A549 (cell line): ENCODE measurements around the gene AXIN2.

Source experiments
- CEBPB ChIP-seq, 2 experiments: fragments of >200 bp in 1 of 2; sonication (Bioruptor Twin) in 1 of 2; formaldehyde crosslinking in 1 of 2; IDR thresholded peaks; 2 replicates each; pipeline ENCODE4 v1.6.1; 2012 to 2016
- CTCF ChIP-seq: fragments of >200 bp; sonication (Bioruptor Twin); formaldehyde crosslinking; IDR thresholded peaks from 3 replicates; pipeline ENCODE4 v1.5.1; 2016
- EHMT2 ChIP-seq: fragments of 200-600 bp; sonication (generic); IDR thresholded peaks from 2 replicates; pipeline ENCODE4 v1.6.1; 2016; ENCODE audit warnings: antibody characterized with exemption, low read depth, mild to moderate bottlenecking, moderate library complexity
- HDAC2 ChIP-seq: fragments of 200-600 bp; sonication (generic); IDR thresholded peaks from 2 replicates; pipeline ENCODE4 v1.6.1; 2016
- MAFK ChIP-seq: fragments of 450-650 bp; IDR thresholded peaks from 2 replicates; pipeline ENCODE4 v1.6.1; 2014; ENCODE audit not compliant: partially characterized antibody
- PHF8 ChIP-seq: fragments of 200-600 bp; sonication (generic); IDR thresholded peaks from 2 replicates; pipeline ENCODE4 v1.6.1; 2016; ENCODE audit warnings: low read depth, mild to moderate bottlenecking, antibody characterized with exemption, moderate library complexity, borderline replicate concordance
- POLR2A ChIP-seq: IDR thresholded peaks from 2 replicates; pipeline ENCODE4 v1.6.1; 2012; ENCODE audit warnings: mild to moderate bottlenecking, low read length
- RCOR1 ChIP-seq: fragments of 150-350 bp; IDR thresholded peaks from 2 replicates; pipeline ENCODE4 v1.6.1; 2014; ENCODE audit warnings: antibody characterized with exemption, low read length, low read depth
- TP53 ChIP-seq: fragments of 250-450 bp; sonication (Bioruptor Pico); IDR thresholded peaks from 2 replicates; pipeline ENCODE4 v1.5.0; 2021; ENCODE audit warnings: mild to moderate bottlenecking, moderate library complexity
- USF2 ChIP-seq: fragments of 450-650 bp; IDR thresholded peaks from 2 replicates; pipeline ENCODE4 v1.6.1; 2014; ENCODE audit warnings: antibody characterized with exemption

GRCh38 chr17:65601881-65602280 is 40.4 kb upstream of the AXIN2 start:
- no peak for TF ChIP-seq CTCF
- no peak for TF ChIP-seq USF2
- TF ChIP-seq TP53 (CRISPR knock-in tag): no peak
- TF ChIP-seq POLR2A: no peak
- no peak for TF ChIP-seq RCOR1
- TF ChIP-seq MAFK: no peak
- no peak for TF ChIP-seq CEBPB (IDR thresholded peaks at IDR 0.05)
- no peak for TF ChIP-seq PHF8
- no peak for TF ChIP-seq EHMT2
- no peak for TF ChIP-seq HDAC2
